ENCODE measurements around the gene PACRG. TPM values are rescaled to one million over a fixed set of nuclear protein-coding genes. Genes with fewer than 3 reads are reported as not detected.

Gene PACRG
- total and polyA plus RNA-seq, 10 of the 15 experiments (the other 5 are each of a cell fraction or from before 2014, with no cell fraction given): not detected

DNA sequence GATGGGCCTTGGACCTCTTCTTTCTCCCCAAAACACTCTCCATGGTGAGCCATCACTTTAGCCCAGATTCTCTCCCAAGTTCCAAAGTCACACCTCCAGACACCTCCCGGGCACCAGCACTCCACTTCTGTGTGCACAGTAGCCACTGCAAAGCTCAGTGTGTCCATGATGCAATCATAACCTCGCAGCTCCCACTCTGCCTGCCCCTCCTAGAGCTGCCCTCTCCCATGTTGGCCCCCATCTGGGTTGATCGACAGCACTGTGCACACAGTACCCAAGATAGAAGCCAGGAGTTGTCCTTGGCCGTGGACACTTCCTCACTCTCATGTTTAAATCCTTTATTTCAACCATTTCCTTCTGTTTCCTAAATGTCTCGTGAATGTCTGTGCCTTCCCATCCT lies 293.3 kb downstream of the PACRG start:
- Histone ChIP-seq H3K9ac (ENCODE audit: control insufficient read depth, insufficient read depth, low read length) (no peak overlapping the region), H3K79me2 (ENCODE audit: control insufficient read depth, insufficient read depth, low read length) (no peaks in the 10 kb centered on the region), H3K4me3 (no peak overlapping the region), H2AFZ (ENCODE audit: control insufficient read depth, low read depth, low read length) (no peak overlapping the region), H3K4me2 (ENCODE audit: control insufficient read depth, insufficient read depth) (no peak overlapping the region), H3K36me3 (ENCODE audit: control insufficient read depth in 2 of 2, insufficient read depth in 2 of 2, low read length in 1 of 2) (no peaks in the 10 kb centered on the region), H4K20me1 (ENCODE audit: control insufficient read depth, insufficient read depth) (no peaks in the 10 kb centered on the region), H3K4me1 (ENCODE audit: control insufficient read depth, insufficient read depth, low read length) (no peaks in the 10 kb centered on the region), H3K27ac (ENCODE audit: control insufficient read depth, insufficient read depth) (no peak overlapping the region), H3K27me3 (replicated peaks in 1 of 2; ENCODE audit: control insufficient read depth in 2 of 2, insufficient read depth in 2 of 2, low read length in 1 of 2) (no peaks in the 10 kb centered on the region), H3K9me3 (replicated peaks; ENCODE audit: control insufficient read depth, insufficient read depth, low read length) (no peaks in the 10 kb centered on the region)
- DNase-seq (ENCODE audit: low read depth, low spot score): no peak
- intact Hi-C loops (cut with micrococcal nuclease; ENCODE audit: unreplicated experiment): no loop called here
- RAD21 ChIA-PET (ENCODE audit: unreplicated experiment): no interaction called here
- no peak for FAIRE-seq
- no peak for ATAC-seq
- POLR2A ChIA-PET: no interaction called here
- SMC1A ChIA-PET (ENCODE audit: uncharacterized antibody, unreplicated experiment): no interaction called here
- TF ChIP-seq, protein P1, sequence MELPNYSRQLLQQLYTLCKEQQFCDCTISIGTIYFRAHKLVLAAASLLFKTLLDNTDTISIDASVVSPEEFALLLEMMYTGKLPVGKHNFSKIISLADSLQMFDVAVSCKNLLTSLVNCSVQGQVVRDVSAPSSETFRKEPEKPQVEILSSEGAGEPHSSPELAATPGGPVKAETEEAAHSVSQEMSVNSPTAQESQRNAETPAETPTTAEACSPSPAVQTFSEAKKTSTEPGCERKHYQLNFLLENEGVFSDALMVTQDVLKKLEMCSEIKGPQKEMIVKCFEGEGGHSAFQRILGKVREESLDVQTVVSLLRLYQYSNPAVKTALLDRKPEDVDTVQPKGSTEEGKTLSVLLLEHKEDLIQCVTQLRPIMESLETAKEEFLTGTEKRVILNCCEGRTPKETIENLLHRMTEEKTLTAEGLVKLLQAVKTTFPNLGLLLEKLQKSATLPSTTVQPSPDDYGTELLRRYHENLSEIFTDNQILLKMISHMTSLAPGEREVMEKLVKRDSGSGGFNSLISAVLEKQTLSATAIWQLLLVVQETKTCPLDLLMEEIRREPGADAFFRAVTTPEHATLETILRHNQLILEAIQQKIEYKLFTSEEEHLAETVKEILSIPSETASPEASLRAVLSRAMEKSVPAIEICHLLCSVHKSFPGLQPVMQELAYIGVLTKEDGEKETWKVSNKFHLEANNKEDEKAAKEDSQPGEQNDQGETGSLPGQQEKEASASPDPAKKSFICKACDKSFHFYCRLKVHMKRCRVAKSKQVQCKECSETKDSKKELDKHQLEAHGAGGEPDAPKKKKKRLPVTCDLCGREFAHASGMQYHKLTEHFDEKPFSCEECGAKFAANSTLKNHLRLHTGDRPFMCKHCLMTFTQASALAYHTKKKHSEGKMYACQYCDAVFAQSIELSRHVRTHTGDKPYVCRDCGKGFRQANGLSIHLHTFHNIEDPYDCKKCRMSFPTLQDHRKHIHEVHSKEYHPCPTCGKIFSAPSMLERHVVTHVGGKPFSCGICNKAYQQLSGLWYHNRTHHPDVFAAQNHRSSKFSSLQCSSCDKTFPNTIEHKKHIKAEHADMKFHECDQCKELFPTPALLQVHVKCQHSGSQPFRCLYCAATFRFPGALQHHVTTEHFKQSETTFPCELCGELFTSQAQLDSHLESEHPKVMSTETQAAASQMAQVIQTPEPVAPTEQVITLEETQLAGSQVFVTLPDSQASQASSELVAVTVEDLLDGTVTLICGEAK (IDR thresholded peaks at IDR 0.05; ENCODE audit: borderline replicate concordance): no peak
- TF ChIP-seq, protein P2, sequence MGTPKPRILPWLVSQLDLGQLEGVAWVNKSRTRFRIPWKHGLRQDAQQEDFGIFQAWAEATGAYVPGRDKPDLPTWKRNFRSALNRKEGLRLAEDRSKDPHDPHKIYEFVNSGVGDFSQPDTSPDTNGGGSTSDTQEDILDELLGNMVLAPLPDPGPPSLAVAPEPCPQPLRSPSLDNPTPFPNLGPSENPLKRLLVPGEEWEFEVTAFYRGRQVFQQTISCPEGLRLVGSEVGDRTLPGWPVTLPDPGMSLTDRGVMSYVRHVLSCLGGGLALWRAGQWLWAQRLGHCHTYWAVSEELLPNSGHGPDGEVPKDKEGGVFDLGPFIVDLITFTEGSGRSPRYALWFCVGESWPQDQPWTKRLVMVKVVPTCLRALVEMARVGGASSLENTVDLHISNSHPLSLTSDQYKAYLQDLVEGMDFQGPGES (IDR thresholded peaks at IDR 0.05): no peak
- TF ChIP-seq POLR2AphosphoS2 (IDR thresholded peaks at IDR 0.05; ENCODE audit: low read depth, low read length) (no peak), BCL11A (IDR thresholded peaks at IDR 0.05; ENCODE audit: low read depth, low read length) (no peak), EZH2 (IDR thresholded peaks at IDR 0.05; ENCODE audit: borderline replicate concordance, control insufficient read depth, low read depth, low read length) (no peak), KLF5 (IDR thresholded peaks at IDR 0.05; ENCODE audit: partially characterized antibody) (no peak), CHD2 (IDR thresholded peaks at IDR 0.05; ENCODE audit: borderline replicate concordance, low read depth, low read length) (no peak), NR2C1 (IDR thresholded peaks at IDR 0.05) (no peak), NR2C2 (IDR thresholded peaks at IDR 0.05; ENCODE audit: borderline replicate concordance, control insufficient read depth, insufficient read length, low read depth) (no peak)
- TF ChIP-seq, protein P3, sequence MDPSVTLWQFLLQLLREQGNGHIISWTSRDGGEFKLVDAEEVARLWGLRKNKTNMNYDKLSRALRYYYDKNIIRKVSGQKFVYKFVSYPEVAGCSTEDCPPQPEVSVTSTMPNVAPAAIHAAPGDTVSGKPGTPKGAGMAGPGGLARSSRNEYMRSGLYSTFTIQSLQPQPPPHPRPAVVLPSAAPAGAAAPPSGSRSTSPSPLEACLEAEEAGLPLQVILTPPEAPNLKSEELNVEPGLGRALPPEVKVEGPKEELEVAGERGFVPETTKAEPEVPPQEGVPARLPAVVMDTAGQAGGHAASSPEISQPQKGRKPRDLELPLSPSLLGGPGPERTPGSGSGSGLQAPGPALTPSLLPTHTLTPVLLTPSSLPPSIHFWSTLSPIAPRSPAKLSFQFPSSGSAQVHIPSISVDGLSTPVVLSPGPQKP (IDR thresholded peaks at IDR 0.05; ENCODE audit: low read depth, low read length): no peak
- no TSS peak for BruUV-seq (replicated peaks)
- CTCF ChIA-PET: no interaction called here
- in situ Hi-C loops (cut with MboI): no loop called here
- WGBS (ENCODE audit: insufficient coverage, insufficient replicate concordance, low lambda C conversion rate, missing lambda C conversion rate): 18% methylated on average over 5 of the region's 5 CpGs
